ENCODE data around the gene HTD2. TPM values are rescaled to one million over a fixed set of nuclear protein-coding genes. Genes with fewer than 3 reads are reported as not detected.
"Not testable (repeated sequence)": the region's sequence is repeated elsewhere in the genome, so short reads cannot be mapped to it uniquely, and the experiment has no call there.

The HTD2 gene
- total RNA-seq, 1 donor from 2014 or later, result 7.3 TPM

- no peak for DNase-seq (ENCODE audit: low read depth)
- no peak for TF ChIP-seq CTCF (conservative IDR thresholded peaks at IDR 0.05; ENCODE audit: low read depth, low read length)
- no peak overlapping the region for H3K4me3 ChIP-seq (ENCODE audit: low read depth, low read length)
Observed at GRCh38 chr3:58269356-58269755, 37.0 kb upstream of the HTD2 start.

- no peak for DNase-seq (ENCODE audit: low read depth)
- H3K4me3 ChIP-seq (ENCODE audit: low read depth, low read length), result no peak overlapping the region
- TF ChIP-seq CTCF (conservative IDR thresholded peaks at IDR 0.05; ENCODE audit: low read depth, low read length), result no peak
Observed at GRCh38 chr3:58270485-58270884, 35.8 kb upstream of the HTD2 start.

- H3K4me3 ChIP-seq (ENCODE audit: low read depth, low read length), result no peak overlapping the region
- DNase-seq (ENCODE audit: low read depth), result peak; percentile 35
- no peak for TF ChIP-seq CTCF (conservative IDR thresholded peaks at IDR 0.05; ENCODE audit: low read depth, low read length)
Observed at GRCh38 chr3:58271901-58272501, 34.3 kb upstream of the HTD2 start.

GRCh38 chr3:58272891-58273290, 33.4 kb upstream of the HTD2 start:
- DNase-seq (ENCODE audit: low read depth), result no peak
- TF ChIP-seq CTCF (conservative IDR thresholded peaks at IDR 0.05; ENCODE audit: low read depth, low read length), result no peak
- H3K4me3 ChIP-seq (ENCODE audit: low read depth, low read length), result no peak overlapping the region

- H3K4me3 ChIP-seq (ENCODE audit: low read depth, low read length); DNase-seq (ENCODE audit: low read depth): not testable (repeated sequence)
Observed at GRCh38 chr3:58273362-58273761, 33.0 kb upstream of the HTD2 start.

- H3K4me3 ChIP-seq (ENCODE audit: low read depth, low read length), result no peak overlapping the region
- TF ChIP-seq CTCF (conservative IDR thresholded peaks at IDR 0.05; ENCODE audit: low read depth, low read length), result no peak
- no peak for DNase-seq (ENCODE audit: low read depth)
Observed at GRCh38 chr3:58274027-58274614, 32.2 kb upstream of the HTD2 start.

GRCh38 chr3:58281069-58281468, 25.3 kb upstream of the HTD2 start:
- no peak for TF ChIP-seq CTCF (conservative IDR thresholded peaks at IDR 0.05; ENCODE audit: low read depth, low read length)
- no peak for DNase-seq (ENCODE audit: low read depth)
- H3K4me3 ChIP-seq (ENCODE audit: low read depth, low read length), result no peak overlapping the region
